Measurements from ENCODE around the gene ITM2B. TPM values are rescaled to one million over a fixed set of nuclear protein-coding genes. Genes with fewer than 3 reads are reported as not detected.

ITM2B gene
- total RNA-seq, 2 experiments from 2014 or later, result 305 to 323 TPM

- ATAC-seq (ENCODE audit: poor library complexity) (peak; percentile 70), DNase-seq (peak in 2 of 14 experiments; percentile 15)
- Histone ChIP-seq H3K27ac (ENCODE audit: low read depth in 1 of 2, low read length in 2 of 2) (peak overlapping the region in 1 of 2 donors; percentile 38), H3K4me1 (ENCODE audit: insufficient read depth, low read length) (peaks cover 14% of the 10 kb centered on the region), H3K27me3 (ENCODE audit: control insufficient read depth in 1 of 2, insufficient read depth in 2 of 2, low read length in 2 of 2) (no peaks in the 10 kb centered on the region), H3K9me3 (ENCODE audit: control insufficient read depth in 1 of 2, insufficient read depth in 1 of 2, low read length in 2 of 2) (no peaks in the 10 kb centered on the region), H3K4me3 (ENCODE audit: low read length) (no peak overlapping the region), H3K36me3 (ENCODE audit: insufficient read depth, low read length) (peaks cover 61% of the 10 kb centered on the region)
- intact Hi-C loops (cut with DNase I, micrococcal nuclease), result no loop called here
- no peaks in the 10 kb centered on the region for H3K9me3 Mint-ChIP-seq
- H3K4me1 Mint-ChIP-seq (ENCODE audit: low read depth), result peaks cover 62% of the 10 kb centered on the region
- no peaks in the 10 kb centered on the region for H3K27me3 Mint-ChIP-seq
- ChIA-PET CTCF (interaction anchor here (1.0 to 1.6 kb wide), 3 partner anchors 47 to 315 kb away, joined by 3 to 5 read pairs (median 3); no protein-coding TSS in a partner anchor), POLR2A (interaction anchor here (0.7 to 2.5 kb wide), 7 partner anchors 30 to 267 kb away, joined by 3 to 9 read pairs (median 3); partner anchors contain the start of genes ITM2B and RCBTB2)
- peaks cover 59% of the 10 kb centered on the region for H3K36me3 Mint-ChIP-seq (ENCODE audit: low read depth)
- TF ChIP-seq CTCF (IDR thresholded peaks at IDR 0.05), result no peak
- H3K4me3 Mint-ChIP-seq, result peak overlapping the region; percentile 39
- peak overlapping the region; percentile 77 for H3K27ac Mint-ChIP-seq
Measured at GRCh38 chr13:48265217-48265815, 32.3 kb downstream of the ITM2B start.

GRCh38 chr13:48266150-48266549 lies 33.1 kb downstream of the ITM2B start:
- ChIA-PET CTCF (interaction anchor here (1.4 kb wide), 1 partner anchor 139 kb away, joined by 3 read pairs; no protein-coding TSS in a partner anchor), POLR2A (interaction anchor here (0.6 to 2.5 kb wide), 5 partner anchors 11 to 1296 kb away, joined by 3 to 9 read pairs (median 3); partner anchors contain the start of gene ITM2B)
- H3K4me1 ChIP-seq (ENCODE audit: insufficient read depth, low read length), result peaks cover 14% of the 10 kb centered on the region
- DNase-seq (no peak), ATAC-seq (ENCODE audit: poor library complexity) (no peak)
- no peaks in the 10 kb centered on the region for H3K9me3 ChIP-seq (ENCODE audit: control insufficient read depth in 1 of 2, insufficient read depth in 1 of 2, low read length in 2 of 2)
- intact Hi-C loops (cut with DNase I, micrococcal nuclease), result no loop called here
- H3K27me3 ChIP-seq (ENCODE audit: control insufficient read depth in 1 of 2, insufficient read depth in 2 of 2, low read length in 2 of 2), result no peaks in the 10 kb centered on the region
- Mint-ChIP-seq H3K4me1 (ENCODE audit: low read depth) (peaks cover 57% of the 10 kb centered on the region), H3K27me3 (no peaks in the 10 kb centered on the region), H3K36me3 (ENCODE audit: low read depth) (peaks cover 51% of the 10 kb centered on the region), H3K9me3 (no peaks in the 10 kb centered on the region), H3K27ac (peak overlapping the region; percentile 77), H3K4me3 (no peak overlapping the region)
- H3K4me3 ChIP-seq (ENCODE audit: low read length), result no peak overlapping the region
- no peak for TF ChIP-seq CTCF (IDR thresholded peaks at IDR 0.05)
- peaks cover 52% of the 10 kb centered on the region for H3K36me3 ChIP-seq (ENCODE audit: insufficient read depth, low read length)
- no peak overlapping the region for H3K27ac ChIP-seq (ENCODE audit: low read depth in 1 of 2, low read length in 2 of 2)

- Histone ChIP-seq H3K27ac (ENCODE audit: low read depth in 1 of 2, low read length in 2 of 2) (no peak overlapping the region), H3K9me3 (ENCODE audit: control insufficient read depth in 1 of 2, insufficient read depth in 1 of 2, low read length in 2 of 2) (no peaks in the 10 kb centered on the region), H3K36me3 (ENCODE audit: insufficient read depth, low read length) (peaks cover 45% of the 10 kb centered on the region), H3K27me3 (ENCODE audit: control insufficient read depth in 1 of 2, insufficient read depth in 2 of 2, low read length in 2 of 2) (no peaks in the 10 kb centered on the region), H3K4me3 (ENCODE audit: low read length) (no peak overlapping the region), H3K4me1 (ENCODE audit: insufficient read depth, low read length) (peaks cover 14% of the 10 kb centered on the region)
- no peak for DNase-seq
- Mint-ChIP-seq H3K27me3 (no peaks in the 10 kb centered on the region), H3K4me1 (ENCODE audit: low read depth) (peaks cover 57% of the 10 kb centered on the region), H3K36me3 (ENCODE audit: low read depth) (peaks cover 45% of the 10 kb centered on the region), H3K27ac (peak overlapping the region; percentile 77), H3K4me3 (no peak overlapping the region), H3K9me3 (no peaks in the 10 kb centered on the region)
- intact Hi-C loops (cut with DNase I, micrococcal nuclease), result no loop called here
- ChIA-PET CTCF (no interaction called here), POLR2A (interaction anchor here (0.8 to 2.5 kb wide), 4 partner anchors 12 to 111 kb away, joined by 3 to 9 read pairs (median 3); partner anchors contain the start of gene ITM2B)
- ATAC-seq (ENCODE audit: poor library complexity), result no peak
- TF ChIP-seq CTCF (IDR thresholded peaks at IDR 0.05), result no peak
Measured at GRCh38 chr13:48266701-48267639, 34.0 kb downstream of the ITM2B start.

Measured in CD4-positive, alpha-beta T cell (primary cell).